Caki2 (cell line): ENCODE results near the gene COX11. TPM values are rescaled to one million over a fixed set of nuclear protein-coding genes. Genes with fewer than 3 reads are reported as not detected.

Source experiments
- DNase-seq: peaks from one replicate; pipeline ENCODE4 v3.0.0-alpha.2; 2015; ENCODE audit warnings: low read depth
- in situ Hi-C: cut with HindIII; loops from 2 replicates; pipeline ENCODE4 v1.10.0; 2016; ENCODE audit warnings: low sequenced_read_pairs, low pct_unique_long_range_greater_than_20kb, mixed read lengths
- total RNA-seq: library from RNA; depleted of rRNA; stranded (reverse); fragments of >200 nt; shearing (Covaris generic); gene quantifications from 2 replicates; pipeline ENCODE4 v1.2.3, GENCODE V29; 2014; ENCODE audit warnings: low replicate concordance; rRNA removed

Gene COX11
- total RNA-seq, 1 experiment from 2014 or later: 100 TPM

GRCh38 chr17:54920819-54921218 is 47.6 kb downstream of the COX11 start:
- in situ Hi-C loops: no loop called here
- DNase-seq: no peak

- in situ Hi-C loops: no loop called here
Measured at GRCh38 chr17:54919425-54919824, 49.0 kb downstream of the COX11 start.

GRCh38 chr17:54916721-54917120 is 51.7 kb downstream of the COX11 start:
- no peak for DNase-seq
- in situ Hi-C loops: no loop called here

More at GRCh38 chr17:54919425-54919824, 49.0 kb downstream of the COX11 start:
- no peak for DNase-seq

Other genes starting within 250 kb of the COX11 start
- gene TOM1L1, start 67.8 kb downstream of the COX11 start, total RNA-seq: 33.9 and 35.2 TPM in 2 replicates
- gene STXBP4, start 111 bp upstream of the COX11 start, total RNA-seq: 1.1 and 2.1 TPM in 2 replicates